Spleen (tissue), 11 donors: ENCODE results near the gene TNFAIP8. TPM values are rescaled to one million over a fixed set of nuclear protein-coding genes. Genes with fewer than 3 reads are reported as not detected.
A peak's percentile ranks its signal among the peaks of the same experiment; 100 is the strongest.

Source experiments
- DNase-seq: peaks from one replicate; pipeline ENCODE4 v3.0.0-alpha.2; 2020
- H3K27ac ChIP-seq, 8 donors: fragments of 200-600 bp; sonication (generic) in 7 of 8; 1 replicate in 4 of 8; 2 replicates in 4 of 8; pipeline versions ENCODE4 v1.5.0 to v1.8.0; 2016 to 2021; ENCODE audit warnings: inconsistent platforms in 4 of 8, mild to moderate bottlenecking in 4 of 8, moderate library complexity in 1 of 8
- H3K27me3 ChIP-seq, 7 donors: fragments of 200-600 bp; sonication (generic) in 6 of 7; replicated peaks in 1 of 7; 1 replicate in 4 of 7; 2 replicates in 3 of 7; pipeline versions ENCODE4 v1.5.0 to v1.8.0; 2016 to 2021; ENCODE audit warnings: inconsistent platforms in 3 of 7, mild to moderate bottlenecking in 1 of 7
- H3K36me3 ChIP-seq, 6 donors: fragments of 200-600 bp; sonication (generic) in 5 of 6; 1 replicate in 4 of 6; 2 replicates in 2 of 6; pipeline versions ENCODE4 v1.5.0 to v1.8.0; 2016 to 2021; ENCODE audit warnings: inconsistent platforms in 2 of 6
- H3K4me1 ChIP-seq, 6 donors: fragments of 200-600 bp; sonication (generic) in 5 of 6; 1 replicate in 3 of 6; 2 replicates in 3 of 6; pipeline versions ENCODE4 v1.5.0 to v1.8.0; 2016 to 2021; ENCODE audit warnings: inconsistent platforms in 3 of 6
- H3K4me3 ChIP-seq, 8 donors: fragments of 200-600 bp; sonication (generic) in 7 of 8; 1 replicate in 4 of 8; 2 replicates in 4 of 8; pipeline versions ENCODE4 v1.5.0 to v1.8.0; 2016 to 2021; ENCODE audit warnings: inconsistent platforms in 4 of 8, mild to moderate bottlenecking in 4 of 8, moderate library complexity in 2 of 8
- H3K9me3 ChIP-seq, 8 donors: fragments of 200-600 bp; sonication (generic) in 7 of 8; 1 replicate in 4 of 8; 2 replicates in 4 of 8; pipeline versions ENCODE4 v1.5.0 to v1.8.0; 2016 to 2021; ENCODE audit warnings: inconsistent platforms in 4 of 8
- CTCF ChIP-seq, 11 experiments: fragments of 200-600 bp in 7 of 11; fragments of 450-650 bp in 4 of 11; sonication (generic) in 4 of 11; IDR thresholded peaks in 8 of 11; conservative IDR thresholded peaks in 3 of 11; 1 replicate in 7 of 11; 2 replicates in 4 of 11; pipeline versions ENCODE4 v1.4.0 to v1.8.0; 2016 to 2021; ENCODE audit warnings: antibody characterized with exemption in 11 of 11, inconsistent platforms in 4 of 11, mild to moderate bottlenecking in 1 of 11
- POLR2A ChIP-seq, 3 donors: fragments of 450-650 bp; IDR thresholded peaks; one replicate each; pipeline ENCODE4 v1.5.1; 2017; ENCODE audit warnings: antibody characterized with exemption in 3 of 3, mild to moderate bottlenecking in 1 of 3
- POLR2AphosphoS5 ChIP-seq, 3 donors: sonication (generic); formaldehyde crosslinking; IDR thresholded peaks; one replicate each; pipeline ENCODE4 v1.5.1; 2017; ENCODE audit warnings: antibody characterized with exemption in 3 of 3
- WGBS, 5 donors: extraction: QIAGEN DNeasy Blood & Tissue Kit in 3 of 5; methylation state at CpG; one replicate each; pipeline versions ENCODE4 v1.1.5 to v1.1.7; 2013 to 2018; 5-methylcytosine and 5-hydroxymethylcytosine counted together
- intact Hi-C: fragments of 100-400 bp; cut with DNase I; formaldehyde crosslinking; loops from one replicate; pipeline ENCODE4 v1.15.0; 2023; ENCODE audit warnings: low total_unique reads
- polyA plus RNA-seq, 3 donors: library from polyadenylated mRNA; stranded (reverse); fragments of 200-250 nt; gene quantifications; one replicate each; pipeline ENCODE4 v1.2.1, GENCODE V29; 2013
- total RNA-seq, 7 donors: library from RNA; depleted of rRNA in 3 of 7; stranded (reverse); fragments of >200 nt in 3 of 7; fragmentation: NEBNext Ultra II Directional in 4 of 7; extraction: Animal tissue kit (Norgen Biotek cat#: 25700) in 4 of 7; gene quantifications; one replicate each; pipeline versions ENCODE4 v1.1.0 to v1.2.1, GENCODE V29; 2016 to 2021
- donor health status: healthy with polysubstance abuse.
- donor health status: DM: no; HTN: no; CAD: no; lungs with moderate emphysema.
- donor health status: DM: no; HTN: no; CAD: no.
- donor health status: Bipolar disorder and iron deficiency.
- donor health status: healthy.
- donor health status: DM: no; HTN: no; CAD: no.
- donor health status: DM: yes; HTN: yes; CAD: no.

Gene TNFAIP8
- total and polyA plus RNA-seq, 10 donors: 71.1 to 123 (median 101) TPM

GRCh38 chr5:119385136-119385535 is 29.3 kb downstream of the TNFAIP8 start:
- intact Hi-C loops: no loop called here
- H3K27me3 ChIP-seq: no peaks in the 10 kb centered on the region
- no peak overlapping the region for H3K4me3 ChIP-seq
- H3K36me3 ChIP-seq: peaks cover 0 to 8% (median 0%) of the 10 kb centered on the region in 6 donors
- 71 to 83% (median 73%) methylated on average over 3 of the region's 3 CpGs for WGBS, 5 donors
- peak overlapping the region in 7 of 8 donors; percentile 22 to 62 (median 26) for H3K27ac ChIP-seq
- peaks cover 36 to 100% (median 90%) of the 10 kb centered on the region in 6 donors for H3K4me1 ChIP-seq
- DNase-seq: no peak
- TF ChIP-seq POLR2AphosphoS5 (IDR thresholded peaks at IDR 0.05): no peak
- TF ChIP-seq CTCF (IDR thresholded peaks at IDR 0.05 in 8 of 11, conservative IDR thresholded peaks at IDR 0.05 in 3 of 11): no peak
- no peak for TF ChIP-seq POLR2A (IDR thresholded peaks at IDR 0.05)
- no peaks in the 10 kb centered on the region for H3K9me3 ChIP-seq

- intact Hi-C loops: no loop called here
- Histone ChIP-seq H3K4me3 (no peak overlapping the region), H3K4me1 (peaks cover 39 to 100% (median 90%) of the 10 kb centered on the region in 6 donors), H3K27me3 (no peaks in the 10 kb centered on the region), H3K27ac (peak overlapping the region in 7 of 8 donors; percentile 22 to 63 (median 26)), H3K9me3 (no peaks in the 10 kb centered on the region), H3K36me3 (peaks cover 0 to 8% (median 0%) of the 10 kb centered on the region in 6 donors)
- WGBS, 5 donors: 70 to 87% (median 80%) methylated on average over 3 of the region's 3 CpGs
- TF ChIP-seq POLR2A (IDR thresholded peaks at IDR 0.05) (no peak), CTCF (IDR thresholded peaks at IDR 0.05 in 8 of 11, conservative IDR thresholded peaks at IDR 0.05 in 3 of 11) (no peak), POLR2AphosphoS5 (IDR thresholded peaks at IDR 0.05) (no peak)
- DNase-seq: no peak
Measured at GRCh38 chr5:119385536-119386128, 29.8 kb downstream of the TNFAIP8 start.

DNA sequence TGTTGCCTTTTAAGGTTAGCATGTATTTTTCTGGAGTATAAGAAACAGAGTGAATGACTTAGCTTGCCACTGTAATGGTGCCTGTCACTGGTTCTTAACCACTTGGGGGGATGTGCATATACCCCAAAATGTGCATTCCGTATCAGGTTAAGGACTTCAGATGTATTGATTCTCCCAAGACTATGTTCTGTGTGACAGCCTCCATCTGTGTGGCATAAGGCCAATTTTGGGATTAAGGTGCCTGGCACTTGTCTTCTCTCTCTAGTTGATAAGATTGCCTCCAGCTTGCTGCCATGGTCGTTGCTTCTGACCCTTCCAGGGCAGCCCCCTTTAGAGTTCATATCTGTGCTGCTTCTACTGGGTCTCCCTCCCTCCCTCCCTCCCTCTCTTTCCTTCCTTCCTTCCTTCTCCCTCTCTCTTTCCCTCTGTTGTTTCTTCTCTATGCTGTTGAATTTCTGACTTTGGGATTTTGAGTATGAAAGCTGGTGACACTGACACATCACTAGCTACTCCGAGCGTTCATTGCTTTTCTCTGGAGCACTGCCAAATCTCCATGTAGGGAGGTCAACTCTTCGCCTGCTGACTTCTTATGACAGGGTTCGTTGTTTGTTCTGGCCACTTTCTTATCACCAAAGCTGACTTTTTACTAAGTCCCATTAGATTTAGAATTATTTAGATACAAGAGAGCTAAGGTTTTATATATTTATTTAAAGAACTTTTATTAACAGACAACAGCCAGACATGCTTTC is 31.0 kb downstream of the TNFAIP8 start:
- Histone ChIP-seq H3K4me3 (no peak overlapping the region), H3K36me3 (peaks cover 0 to 4% (median 0%) of the 10 kb centered on the region in 6 donors), H3K4me1 (peaks cover 39 to 100% (median 95%) of the 10 kb centered on the region in 6 donors), H3K9me3 (no peaks in the 10 kb centered on the region), H3K27ac (peak overlapping the region in 6 of 8 donors; percentile 23 to 69 (median 61)), H3K27me3 (no peaks in the 10 kb centered on the region)
- DNase-seq: no peak
- WGBS, 5 donors: 39 to 67% (median 51%) methylated on average over 6 of the region's 6 CpGs
- TF ChIP-seq CTCF (IDR thresholded peaks at IDR 0.05 in 8 of 11, conservative IDR thresholded peaks at IDR 0.05 in 3 of 11) (no peak), POLR2AphosphoS5 (IDR thresholded peaks at IDR 0.05) (no peak), POLR2A (IDR thresholded peaks at IDR 0.05) (no peak)
- intact Hi-C loops: no loop called here
